WTC11 (cell line): ENCODE measurements around the gene ZNF81.

ENCODE experiments used
- CTCF ChIP-seq: fragments of 200-600 bp; IDR thresholded peaks from 2 replicates; pipeline ENCODE4 v1.8.0; 2022; ENCODE audit warnings: antibody characterized with exemption
- TF ChIP-seq, protein P1 (sequence below): fragments of 250-450 bp; sonication (Bioruptor Pico); IDR thresholded peaks from 2 replicates; pipeline ENCODE4 v1.9.0; 2021; ENCODE audit warnings: mild to moderate bottlenecking

GRCh38 chrX:47863187-47863586, 26.5 kb downstream of the ZNF81 start:
- TF ChIP-seq CTCF: no peak
- TF ChIP-seq, protein P1, sequence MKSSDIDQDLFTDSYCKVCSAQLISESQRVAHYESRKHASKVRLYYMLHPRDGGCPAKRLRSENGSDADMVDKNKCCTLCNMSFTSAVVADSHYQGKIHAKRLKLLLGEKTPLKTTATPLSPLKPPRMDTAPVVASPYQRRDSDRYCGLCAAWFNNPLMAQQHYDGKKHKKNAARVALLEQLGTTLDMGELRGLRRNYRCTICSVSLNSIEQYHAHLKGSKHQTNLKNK (CRISPR knock-in tag): no peak
